ENCODE measurements around the gene OR10H4. TPM values are rescaled to one million over a fixed set of nuclear protein-coding genes. Genes with fewer than 3 reads are reported as not detected.
"Not testable (repeated sequence)": the region's sequence is repeated elsewhere in the genome, so short reads cannot be mapped to it uniquely, and the experiment has no call there.

Gene OR10H4
- not detected for total RNA-seq

DNA sequence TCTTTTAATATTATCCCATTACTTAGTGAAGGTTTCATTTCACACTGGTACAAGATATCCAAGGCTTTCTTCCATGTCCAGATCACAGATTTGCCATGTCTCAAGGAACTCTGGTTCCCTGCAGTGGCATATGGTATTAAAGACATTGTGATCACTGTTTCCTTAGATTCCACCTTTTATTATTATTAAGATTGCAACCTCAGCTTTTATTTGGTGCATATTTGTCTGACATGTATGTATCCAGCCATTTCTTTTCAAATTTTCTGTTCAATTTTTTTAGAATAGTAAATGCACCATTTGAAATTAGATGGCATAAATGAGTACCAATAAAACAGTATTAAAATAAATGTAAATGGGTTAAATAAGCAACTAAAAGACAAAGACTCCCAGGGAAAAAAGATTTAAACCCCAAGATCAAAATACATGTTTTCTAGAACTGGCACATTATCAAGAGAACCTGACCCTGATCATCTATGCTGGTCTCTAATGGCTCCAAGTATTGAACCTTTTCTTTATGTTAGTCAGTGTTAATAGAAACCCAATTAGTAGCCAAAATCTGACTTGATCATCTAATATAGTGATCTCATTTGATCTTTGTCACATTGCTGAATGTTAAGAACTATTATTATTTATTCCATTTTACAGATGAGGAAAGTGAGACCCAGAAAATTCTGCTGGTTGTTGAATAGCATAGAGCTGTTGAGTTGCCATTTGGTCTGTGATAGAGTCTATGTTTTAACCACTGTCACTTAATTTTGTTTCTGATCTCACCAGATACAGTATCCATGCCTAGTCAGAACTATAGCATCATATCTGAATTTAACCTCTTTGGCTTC is at the start of gene OR10H4:
TSS of gene OR10H4 (plus strand) at position 786 of the 836 bp plus-strand sequence. CDS start at position 786, 0 bp downstream.
- no peaks in the 10 kb centered on the region for H3K4me1 Mint-ChIP-seq (ENCODE audit: low read depth)
- DNase-seq, result no peak
- peaks cover 20% of the 10 kb centered on the region for H3K9me3 Mint-ChIP-seq
- H3K27me3 Mint-ChIP-seq, result peaks cover 34% of the 10 kb centered on the region
- TF ChIP-seq, protein P1, sequence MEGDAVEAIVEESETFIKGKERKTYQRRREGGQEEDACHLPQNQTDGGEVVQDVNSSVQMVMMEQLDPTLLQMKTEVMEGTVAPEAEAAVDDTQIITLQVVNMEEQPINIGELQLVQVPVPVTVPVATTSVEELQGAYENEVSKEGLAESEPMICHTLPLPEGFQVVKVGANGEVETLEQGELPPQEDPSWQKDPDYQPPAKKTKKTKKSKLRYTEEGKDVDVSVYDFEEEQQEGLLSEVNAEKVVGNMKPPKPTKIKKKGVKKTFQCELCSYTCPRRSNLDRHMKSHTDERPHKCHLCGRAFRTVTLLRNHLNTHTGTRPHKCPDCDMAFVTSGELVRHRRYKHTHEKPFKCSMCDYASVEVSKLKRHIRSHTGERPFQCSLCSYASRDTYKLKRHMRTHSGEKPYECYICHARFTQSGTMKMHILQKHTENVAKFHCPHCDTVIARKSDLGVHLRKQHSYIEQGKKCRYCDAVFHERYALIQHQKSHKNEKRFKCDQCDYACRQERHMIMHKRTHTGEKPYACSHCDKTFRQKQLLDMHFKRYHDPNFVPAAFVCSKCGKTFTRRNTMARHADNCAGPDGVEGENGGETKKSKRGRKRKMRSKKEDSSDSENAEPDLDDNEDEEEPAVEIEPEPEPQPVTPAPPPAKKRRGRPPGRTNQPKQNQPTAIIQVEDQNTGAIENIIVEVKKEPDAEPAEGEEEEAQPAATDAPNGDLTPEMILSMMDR (IDR thresholded peaks at IDR 0.05), result no peak
- intact Hi-C loops (cut with micrococcal nuclease), result no loop called here
- ATAC-seq, result no peak
- POLR2A ChIA-PET, result no interaction called here
- H3K4me3 Mint-ChIP-seq, result no peak within 1 kb of the TSS
- CTCF ChIA-PET, result interaction anchor here (1.3 kb wide), 1 partner anchor 93 kb away, joined by 3 read pairs; no protein-coding TSS in a partner anchor
- no peak within 1 kb of the TSS for H3K27ac Mint-ChIP-seq
- peaks cover 8% of the 10 kb centered on the region for H3K36me3 Mint-ChIP-seq (ENCODE audit: low read depth)

DNA sequence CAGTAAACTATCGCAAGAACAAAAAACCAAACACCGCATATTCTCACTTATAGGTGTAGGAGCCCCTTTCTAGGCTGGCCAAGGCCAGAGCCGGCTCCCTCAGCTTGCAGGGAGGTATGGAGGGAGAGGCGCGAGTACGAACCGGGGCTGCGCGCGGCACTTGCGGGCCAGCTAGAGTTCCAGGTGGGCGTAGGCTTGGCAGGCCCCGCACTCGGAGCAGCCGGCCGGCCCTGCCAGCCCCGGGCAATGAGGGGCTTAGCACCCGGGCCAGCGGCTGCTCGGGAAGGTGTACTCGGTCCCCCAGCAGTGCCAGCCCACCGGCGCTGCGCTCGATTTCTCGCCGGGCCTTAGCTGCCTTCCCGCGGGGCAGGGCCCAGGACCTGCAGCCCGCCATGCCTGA is 49.2 kb upstream of the OR10H4 start:
- CTCF ChIA-PET; H3K36me3 Mint-ChIP-seq (ENCODE audit: low read depth); ATAC-seq; DNase-seq; H3K9me3 Mint-ChIP-seq; H3K27ac Mint-ChIP-seq; intact Hi-C loops (cut with micrococcal nuclease): not testable (repeated sequence)
- peaks cover 19% of the 10 kb centered on the region for H3K27me3 Mint-ChIP-seq
- H3K4me3 Mint-ChIP-seq, result peak overlapping the region; percentile 72
- H3K4me1 Mint-ChIP-seq (ENCODE audit: low read depth), result peaks cover 13% of the 10 kb centered on the region
- POLR2A ChIA-PET, result interaction anchor here (1.6 kb wide), 1 partner anchor 63 kb away, joined by 4 read pairs; no protein-coding TSS in a partner anchor

- Mint-ChIP-seq H3K27me3 (peaks cover 21% of the 10 kb centered on the region), H3K4me1 (ENCODE audit: low read depth) (peaks cover 13% of the 10 kb centered on the region), H3K4me3 (peak overlapping the region; percentile 72)
- H3K9me3 Mint-ChIP-seq; H3K36me3 Mint-ChIP-seq (ENCODE audit: low read depth); ATAC-seq; DNase-seq; intact Hi-C loops (cut with micrococcal nuclease); H3K27ac Mint-ChIP-seq: not testable (repeated sequence)
- POLR2A ChIA-PET, result interaction anchor here (1.6 kb wide), 1 partner anchor 63 kb away, joined by 4 read pairs; no protein-coding TSS in a partner anchor
- CTCF ChIA-PET, result interaction anchor here (0.6 to 1.3 kb wide), 2 partner anchors 141 to 268 kb away, joined by 3 to 4 read pairs; no protein-coding TSS in a partner anchor
These were observed 48.8 kb upstream of the OR10H4 start for GRCh38 chr19:15900032-15900431.

DNA sequence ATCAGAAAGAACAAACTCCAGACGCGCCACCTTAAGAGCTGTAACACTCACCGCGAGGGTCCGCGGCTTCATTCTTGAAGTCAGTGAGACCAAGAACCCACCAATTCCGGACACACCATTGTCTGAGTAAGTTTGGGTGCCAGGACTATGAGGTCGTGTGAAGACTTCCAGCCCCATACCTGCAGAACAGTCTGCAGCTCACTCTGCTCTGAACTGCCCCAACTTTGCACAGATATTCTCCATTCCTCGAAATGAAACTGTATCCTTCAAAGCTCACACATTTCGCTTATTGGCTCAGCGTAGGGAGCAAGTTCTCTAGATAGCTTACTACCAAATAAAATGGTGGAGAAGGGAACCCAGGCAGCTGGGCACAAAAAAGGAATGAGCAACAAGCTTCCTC is 48.3 kb upstream of the OR10H4 start:
- no peaks in the 10 kb centered on the region for H3K36me3 Mint-ChIP-seq (ENCODE audit: low read depth)
- H3K27ac Mint-ChIP-seq, result no peak overlapping the region
- TF ChIP-seq, protein P1 (IDR thresholded peaks at IDR 0.05), result no peak
- peak overlapping the region; percentile 72 for H3K4me3 Mint-ChIP-seq
- ChIA-PET CTCF (interaction anchor here (0.6 to 1.4 kb wide), 3 partner anchors 141 to 271 kb away, joined by 3 to 4 read pairs (median 3); no protein-coding TSS in a partner anchor), POLR2A (interaction anchor here (1.6 kb wide), 1 partner anchor 64 kb away, joined by 4 read pairs; no protein-coding TSS in a partner anchor)
- H3K4me1 Mint-ChIP-seq (ENCODE audit: low read depth), result peaks cover 13% of the 10 kb centered on the region
- ATAC-seq, result no peak
- DNase-seq, result no peak
- intact Hi-C loops (cut with micrococcal nuclease), result no loop called here
- peaks cover 22% of the 10 kb centered on the region for H3K27me3 Mint-ChIP-seq
- H3K9me3 Mint-ChIP-seq, result no peaks in the 10 kb centered on the region

- Mint-ChIP-seq H3K4me3 (no peak overlapping the region), H3K36me3 (ENCODE audit: low read depth) (no peaks in the 10 kb centered on the region), H3K4me1 (ENCODE audit: low read depth) (peaks cover 13% of the 10 kb centered on the region), H3K9me3 (no peaks in the 10 kb centered on the region), H3K27me3 (peaks cover 18% of the 10 kb centered on the region), H3K27ac (no peak overlapping the region)
- intact Hi-C loops (cut with micrococcal nuclease), result no loop called here
- POLR2A ChIA-PET, result no interaction called here
- TF ChIP-seq, protein P1 (IDR thresholded peaks at IDR 0.05), result no peak
- DNase-seq (no peak), ATAC-seq (no peak)
- CTCF ChIA-PET, result no interaction called here
These were observed 46.6 kb upstream of the OR10H4 start for GRCh38 chr19:15902254-15902653.

DNA sequence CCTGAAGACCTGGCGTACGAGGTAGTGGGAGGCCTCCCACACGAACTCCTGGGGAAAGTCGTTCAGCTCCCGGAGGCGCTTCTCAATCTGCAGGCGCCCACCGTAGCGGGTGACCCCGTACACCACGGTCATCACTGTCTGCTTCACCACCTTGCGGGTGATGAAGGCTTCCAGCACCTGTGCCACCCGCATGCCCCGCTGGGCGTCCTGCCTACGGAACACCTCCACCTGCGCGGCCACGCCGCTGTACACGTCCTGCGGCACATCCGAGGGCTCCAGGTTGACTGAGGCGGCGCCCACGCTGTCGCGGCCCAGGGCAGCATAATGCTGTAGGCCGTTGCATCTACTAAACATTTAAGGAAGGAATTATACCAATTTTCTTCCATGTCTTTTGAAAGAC is 45.9 kb upstream of the OR10H4 start:
- CTCF ChIA-PET; H3K36me3 Mint-ChIP-seq (ENCODE audit: low read depth); intact Hi-C loops (cut with micrococcal nuclease); DNase-seq; POLR2A ChIA-PET; H3K27ac Mint-ChIP-seq; H3K9me3 Mint-ChIP-seq; H3K4me3 Mint-ChIP-seq; ATAC-seq: not testable (repeated sequence)
- peaks cover 20% of the 10 kb centered on the region for H3K27me3 Mint-ChIP-seq
- H3K4me1 Mint-ChIP-seq (ENCODE audit: low read depth), result peaks cover 13% of the 10 kb centered on the region

Data from activated CD8-positive, alpha-beta T cell treated with anti-CD3 and anti-CD28 coated beads for 36 hours (primary cell).